Esophagus squamous epithelium (tissue), 4 donors: Measurements from ENCODE around the gene POLR1B.

Source experiments
- POLR2A ChIP-seq, 4 donors: fragments of 450-650 bp; IDR thresholded peaks; one replicate each; pipeline ENCODE4 v1.6.1; 2017; ENCODE audit warnings: antibody characterized with exemption in 4 of 4, mild to moderate bottlenecking in 4 of 4, moderate library complexity in 3 of 4
- TF ChIP-seq, protein P1 (sequence below), 6 experiments: fragments of 450-650 bp in 4 of 6; fragments of 200-600 bp in 2 of 6; sonication (generic) in 2 of 6; IDR thresholded peaks; one replicate each; pipeline ENCODE4 v1.5.1; 2016 to 2019; ENCODE audit warnings: antibody characterized with exemption in 6 of 6, mild to moderate bottlenecking in 4 of 6, moderate library complexity in 4 of 6

- TF ChIP-seq, protein P1, sequence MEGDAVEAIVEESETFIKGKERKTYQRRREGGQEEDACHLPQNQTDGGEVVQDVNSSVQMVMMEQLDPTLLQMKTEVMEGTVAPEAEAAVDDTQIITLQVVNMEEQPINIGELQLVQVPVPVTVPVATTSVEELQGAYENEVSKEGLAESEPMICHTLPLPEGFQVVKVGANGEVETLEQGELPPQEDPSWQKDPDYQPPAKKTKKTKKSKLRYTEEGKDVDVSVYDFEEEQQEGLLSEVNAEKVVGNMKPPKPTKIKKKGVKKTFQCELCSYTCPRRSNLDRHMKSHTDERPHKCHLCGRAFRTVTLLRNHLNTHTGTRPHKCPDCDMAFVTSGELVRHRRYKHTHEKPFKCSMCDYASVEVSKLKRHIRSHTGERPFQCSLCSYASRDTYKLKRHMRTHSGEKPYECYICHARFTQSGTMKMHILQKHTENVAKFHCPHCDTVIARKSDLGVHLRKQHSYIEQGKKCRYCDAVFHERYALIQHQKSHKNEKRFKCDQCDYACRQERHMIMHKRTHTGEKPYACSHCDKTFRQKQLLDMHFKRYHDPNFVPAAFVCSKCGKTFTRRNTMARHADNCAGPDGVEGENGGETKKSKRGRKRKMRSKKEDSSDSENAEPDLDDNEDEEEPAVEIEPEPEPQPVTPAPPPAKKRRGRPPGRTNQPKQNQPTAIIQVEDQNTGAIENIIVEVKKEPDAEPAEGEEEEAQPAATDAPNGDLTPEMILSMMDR (IDR thresholded peaks at IDR 0.05) = no peak
- TF ChIP-seq POLR2A (IDR thresholded peaks at IDR 0.05) = no peak
Measured at GRCh38 chr2:112583497-112584133, 41.4 kb downstream of the POLR1B start.
